Mammary epithelial cell (primary cell): Measurements from ENCODE around the gene NKD1.

Experiments used
- EZH2 ChIP-seq: IDR thresholded peaks from 2 replicates; pipeline ENCODE4 v1.6.1; 2012; ENCODE audit warnings: low read length, inconsistent platforms, borderline replicate concordance
- TF ChIP-seq, protein P1 (sequence below), 2 donors: IDR thresholded peaks in 1 of 2; conservative IDR thresholded peaks in 1 of 2; 2 replicates each; pipeline ENCODE4 v1.5.1; 2011 to 2012; ENCODE audit warnings: inconsistent platforms in 2 of 2, low read length in 2 of 2, mild to moderate bottlenecking in 2 of 2, control low read depth in 1 of 2, low read depth in 1 of 2; ENCODE audit not compliant: insufficient read depth in 1 of 2; ENCODE audit errors: extremely low read depth in 1 of 2

DNA sequence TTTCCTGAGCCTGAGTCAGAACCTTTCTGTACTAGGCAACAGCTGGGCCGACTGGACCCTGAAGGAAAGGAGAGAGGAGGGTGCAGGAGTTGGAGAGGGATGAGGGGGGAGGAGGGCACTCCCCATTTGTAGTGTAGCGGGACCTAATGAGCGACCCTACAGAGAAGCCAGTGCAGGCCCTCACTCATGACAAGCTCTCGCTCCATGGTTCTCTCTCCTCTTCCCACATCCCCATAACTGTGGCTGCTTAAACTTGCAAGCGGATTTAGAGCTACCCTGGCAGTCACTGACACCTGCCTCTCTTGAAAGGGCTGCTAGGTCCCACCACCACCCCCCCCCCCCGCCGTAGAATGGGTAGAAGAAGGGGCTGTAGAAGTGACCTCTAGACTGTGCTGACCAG is 14.5 kb downstream of the NKD1 start:
- TF ChIP-seq, protein P1, sequence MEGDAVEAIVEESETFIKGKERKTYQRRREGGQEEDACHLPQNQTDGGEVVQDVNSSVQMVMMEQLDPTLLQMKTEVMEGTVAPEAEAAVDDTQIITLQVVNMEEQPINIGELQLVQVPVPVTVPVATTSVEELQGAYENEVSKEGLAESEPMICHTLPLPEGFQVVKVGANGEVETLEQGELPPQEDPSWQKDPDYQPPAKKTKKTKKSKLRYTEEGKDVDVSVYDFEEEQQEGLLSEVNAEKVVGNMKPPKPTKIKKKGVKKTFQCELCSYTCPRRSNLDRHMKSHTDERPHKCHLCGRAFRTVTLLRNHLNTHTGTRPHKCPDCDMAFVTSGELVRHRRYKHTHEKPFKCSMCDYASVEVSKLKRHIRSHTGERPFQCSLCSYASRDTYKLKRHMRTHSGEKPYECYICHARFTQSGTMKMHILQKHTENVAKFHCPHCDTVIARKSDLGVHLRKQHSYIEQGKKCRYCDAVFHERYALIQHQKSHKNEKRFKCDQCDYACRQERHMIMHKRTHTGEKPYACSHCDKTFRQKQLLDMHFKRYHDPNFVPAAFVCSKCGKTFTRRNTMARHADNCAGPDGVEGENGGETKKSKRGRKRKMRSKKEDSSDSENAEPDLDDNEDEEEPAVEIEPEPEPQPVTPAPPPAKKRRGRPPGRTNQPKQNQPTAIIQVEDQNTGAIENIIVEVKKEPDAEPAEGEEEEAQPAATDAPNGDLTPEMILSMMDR (conservative IDR thresholded peaks at IDR 0.05 in 1 of 2, IDR thresholded peaks at IDR 0.05 in 1 of 2; ENCODE audit: extremely low read depth in 1 of 2, insufficient read depth in 1 of 2, low read depth in 1 of 2, low read length in 2 of 2): no peak
- TF ChIP-seq EZH2: no peak
